Hepatocyte (in vitro differentiated cells): ENCODE data around the gene SLC6A4.

Experiments used
- CTCF ChIP-seq: fragments of 200-600 bp; sonication (generic); IDR thresholded peaks from 2 replicates; pipeline ENCODE4 v1.5.1; 2016; ENCODE audit warnings: antibody characterized with exemption, mild to moderate bottlenecking; ENCODE audit not compliant: poor library complexity
- EZH2phosphoT487 ChIP-seq: fragments of 200-600 bp; sonication (generic); IDR thresholded peaks from one replicate; pipeline ENCODE4 v1.6.1; 2018; ENCODE audit warnings: antibody characterized with exemption, mild to moderate bottlenecking, low read depth, moderate library complexity; ENCODE audit not compliant: unreplicated experiment, severe bottlenecking

- no peak for TF ChIP-seq CTCF
- TF ChIP-seq EZH2phosphoT487 = no peak
These were observed 39.4 kb upstream of the SLC6A4 start for GRCh38 chr17:30274887-30275286.
